GM18520 (cell line): ENCODE data around the gene SYNGR3.
A peak's percentile ranks its signal among the peaks of the same experiment; 100 is the strongest.
"Not testable (repeated sequence)": the region's sequence is repeated elsewhere in the genome, so short reads cannot be mapped to it uniquely, and the experiment has no call there.

Experiments
- ATAC-seq: cut with Tn5 transposase; IDR thresholded peaks from one replicate; pipeline ENCODE4 v1.9.1; 2021; ENCODE audit not compliant: unreplicated experiment

Gene SYNGR3

DNA sequence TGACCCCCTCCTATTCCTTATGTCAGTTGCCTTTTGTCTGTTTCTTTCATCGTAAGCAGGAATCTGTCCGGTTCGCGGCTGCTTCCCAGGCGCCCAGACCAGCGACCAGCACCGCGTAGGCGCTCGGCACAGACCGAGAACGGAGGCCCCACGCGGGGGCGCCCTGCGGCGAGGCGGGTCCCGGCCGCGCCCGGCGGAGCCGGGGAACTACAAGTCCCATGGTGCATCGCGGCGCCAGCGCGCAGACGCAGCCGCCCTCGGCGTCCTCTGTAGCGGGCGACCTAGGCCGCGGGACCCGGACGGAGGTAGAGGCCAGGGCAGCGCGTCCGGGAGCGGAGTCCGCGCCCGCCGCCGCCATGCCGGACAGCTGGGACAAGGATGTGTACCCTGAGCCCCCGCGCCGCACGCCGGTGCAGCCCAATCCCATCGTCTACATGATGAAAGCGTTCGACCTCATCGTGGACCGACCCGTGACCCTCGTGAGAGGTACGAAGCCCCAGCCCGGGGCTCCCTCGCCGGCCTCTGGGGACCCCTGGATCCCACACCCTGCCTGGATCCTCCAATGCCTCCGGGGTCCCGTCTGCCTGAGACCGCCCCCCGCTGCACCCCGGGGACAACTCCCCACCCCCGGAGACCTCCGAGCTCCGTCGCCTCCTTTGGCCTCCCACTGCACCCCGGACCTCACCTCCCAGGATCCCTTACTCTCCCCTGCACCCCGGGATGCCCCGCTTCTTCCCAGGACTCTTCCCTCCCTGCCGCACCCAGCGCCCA is 30.3 kb upstream of the SYNGR3 start, which contains the start of gene NDUFB10:
Gene NDUFB10, plus strand, starts transcription at position 270 of the 771 bp plus-strand sequence. Its CDS starts 87 bp downstream, at position 357.
- peak; percentile 79 for ATAC-seq

DNA sequence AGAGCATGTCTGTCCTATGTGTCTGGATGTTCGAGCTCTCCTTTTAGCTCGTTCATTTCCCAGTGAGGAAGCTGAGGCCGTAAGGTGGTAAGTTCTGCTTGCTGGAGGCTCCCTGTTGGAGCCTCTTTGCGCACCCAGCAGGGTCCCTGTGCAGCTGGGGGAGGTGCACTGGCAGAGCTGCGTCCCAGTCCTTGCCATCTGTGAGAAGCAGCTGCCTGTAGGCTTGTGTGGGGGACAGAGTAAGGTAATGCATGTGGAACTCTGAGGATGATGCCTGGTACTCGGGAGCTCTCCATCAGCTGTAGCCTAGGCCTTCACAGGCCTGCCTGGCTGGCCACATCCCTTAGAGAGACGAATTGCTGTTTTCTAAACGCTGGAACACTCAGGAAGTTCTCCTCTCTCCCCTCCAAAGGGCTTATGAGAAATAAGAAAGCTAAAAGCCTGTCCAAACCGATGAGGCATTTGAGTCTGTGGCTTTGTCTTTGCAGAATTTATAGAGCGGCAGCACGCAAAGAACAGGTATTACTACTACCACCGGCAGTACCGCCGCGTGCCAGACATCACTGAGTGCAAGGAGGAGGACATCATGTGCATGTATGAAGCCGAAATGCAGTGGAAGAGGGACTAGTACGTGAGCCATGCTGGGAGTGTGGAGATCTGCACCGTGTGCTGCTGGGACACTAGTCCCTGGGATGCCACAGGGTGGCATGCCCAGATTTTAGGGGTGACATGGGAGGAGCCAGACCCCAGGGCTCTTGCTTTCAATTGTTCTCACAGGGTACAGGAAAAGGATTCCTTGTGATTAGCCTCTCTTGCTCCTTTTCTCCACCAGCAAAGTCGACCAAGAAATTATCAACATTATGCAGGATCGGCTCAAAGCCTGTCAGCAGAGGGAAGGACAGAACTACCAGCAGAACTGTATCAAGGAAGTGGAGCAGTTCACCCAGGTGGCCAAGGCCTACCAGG is 28.8 kb upstream of the SYNGR3 start:
- ATAC-seq = no peak

DNA sequence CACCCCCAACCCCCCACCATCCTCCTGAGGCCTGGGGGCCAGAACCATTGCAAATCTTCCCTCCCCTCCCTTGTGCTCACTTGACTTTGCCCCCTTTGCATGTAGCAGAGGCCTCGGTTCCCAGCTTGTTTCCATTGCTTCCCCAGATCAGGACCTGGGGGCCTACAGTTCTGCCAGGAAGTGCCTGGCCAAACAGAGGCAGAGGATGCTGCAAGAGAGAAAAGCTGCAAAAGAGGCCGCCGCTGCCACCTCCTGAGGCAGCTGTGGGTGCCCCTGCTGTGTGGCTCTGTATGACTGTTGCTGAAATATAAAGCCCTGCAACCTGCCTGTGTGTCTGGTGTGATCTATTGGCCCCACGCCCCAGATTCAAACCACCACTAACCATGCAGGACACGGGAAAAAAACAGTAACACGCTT is 28.1 kb upstream of the SYNGR3 start:
- ATAC-seq = no peak

DNA sequence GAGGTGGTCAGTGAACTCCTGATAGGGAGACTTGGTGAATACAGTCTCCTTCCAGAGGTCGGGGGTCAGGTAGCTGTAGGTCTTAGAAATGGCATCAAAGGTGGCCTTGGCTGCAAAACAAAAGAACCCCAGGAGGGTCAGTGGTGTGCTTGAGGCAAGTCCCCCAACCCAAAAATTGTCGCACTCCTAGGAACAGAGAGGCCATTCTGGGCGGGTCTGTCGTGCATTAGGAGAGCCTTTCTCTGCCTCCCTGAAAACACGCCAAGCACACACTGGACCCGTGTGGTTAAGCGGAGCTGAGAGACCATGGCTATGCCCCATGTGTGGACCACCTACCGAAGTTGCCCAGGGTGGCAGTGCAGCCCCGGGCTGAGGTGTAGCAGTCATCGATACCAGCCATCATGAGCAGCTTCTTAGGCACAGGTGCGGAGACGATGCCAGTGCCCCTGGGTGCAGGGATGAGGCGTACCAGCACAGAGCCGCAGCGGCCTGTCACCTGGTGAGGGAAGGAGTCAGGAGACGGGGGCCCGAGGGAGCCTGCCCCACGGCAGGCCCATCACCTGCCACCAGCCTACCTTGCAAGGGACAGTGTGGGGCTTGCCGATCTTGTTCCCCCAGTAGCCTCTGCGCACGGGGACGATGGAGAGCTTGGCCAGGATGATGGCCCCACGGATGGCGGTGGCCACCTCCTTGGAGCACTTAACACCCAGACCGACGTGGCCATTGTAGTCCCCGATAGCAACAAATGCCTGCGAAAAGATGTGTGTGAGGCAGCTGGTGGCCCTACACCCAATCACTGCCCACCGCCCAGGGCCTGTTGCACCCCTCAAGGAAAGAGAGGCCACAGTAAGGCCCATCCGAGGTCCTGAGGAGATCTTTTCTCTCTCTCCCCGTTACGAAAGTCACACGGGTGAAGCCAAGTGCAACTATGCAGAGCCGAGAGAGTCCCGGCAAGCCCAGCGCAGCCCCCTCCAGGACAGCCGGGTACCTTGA is 27.3 kb upstream of the SYNGR3 start:
- not testable (repeated sequence) for ATAC-seq

DNA sequence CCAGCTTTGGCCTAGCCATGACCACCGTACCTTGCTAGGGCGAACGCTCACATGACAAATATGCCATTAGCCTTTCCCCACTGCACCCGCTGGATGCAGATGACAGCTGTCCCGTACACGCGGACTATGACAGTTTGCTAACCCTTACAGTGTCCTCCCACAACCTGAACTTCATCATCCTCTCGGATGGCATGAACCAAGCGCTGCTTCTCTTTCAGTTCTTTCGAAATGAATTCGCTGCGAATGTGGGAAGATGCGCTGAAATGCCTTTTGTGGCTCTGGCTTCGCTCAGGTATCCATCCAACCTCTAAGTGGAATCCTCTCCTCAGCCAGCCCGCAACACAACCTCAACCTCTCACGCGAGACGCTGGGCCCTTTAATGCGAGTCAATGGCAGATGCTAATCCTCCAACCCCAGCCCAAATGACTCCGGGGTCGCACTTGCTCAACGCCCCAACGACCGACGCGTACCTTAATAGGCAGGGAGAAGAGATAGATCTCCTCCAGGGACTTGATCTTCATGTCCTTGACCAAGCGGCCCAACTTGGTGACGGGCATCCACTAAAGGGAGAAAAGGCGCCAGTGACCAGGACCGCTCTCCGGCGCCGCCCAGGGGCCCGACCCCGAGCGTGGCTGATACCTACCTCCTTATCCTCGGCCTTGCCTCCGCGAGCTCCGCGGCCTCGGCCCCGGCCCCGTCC is 25.8 kb upstream of the SYNGR3 start:
- ATAC-seq = no peak

DNA sequence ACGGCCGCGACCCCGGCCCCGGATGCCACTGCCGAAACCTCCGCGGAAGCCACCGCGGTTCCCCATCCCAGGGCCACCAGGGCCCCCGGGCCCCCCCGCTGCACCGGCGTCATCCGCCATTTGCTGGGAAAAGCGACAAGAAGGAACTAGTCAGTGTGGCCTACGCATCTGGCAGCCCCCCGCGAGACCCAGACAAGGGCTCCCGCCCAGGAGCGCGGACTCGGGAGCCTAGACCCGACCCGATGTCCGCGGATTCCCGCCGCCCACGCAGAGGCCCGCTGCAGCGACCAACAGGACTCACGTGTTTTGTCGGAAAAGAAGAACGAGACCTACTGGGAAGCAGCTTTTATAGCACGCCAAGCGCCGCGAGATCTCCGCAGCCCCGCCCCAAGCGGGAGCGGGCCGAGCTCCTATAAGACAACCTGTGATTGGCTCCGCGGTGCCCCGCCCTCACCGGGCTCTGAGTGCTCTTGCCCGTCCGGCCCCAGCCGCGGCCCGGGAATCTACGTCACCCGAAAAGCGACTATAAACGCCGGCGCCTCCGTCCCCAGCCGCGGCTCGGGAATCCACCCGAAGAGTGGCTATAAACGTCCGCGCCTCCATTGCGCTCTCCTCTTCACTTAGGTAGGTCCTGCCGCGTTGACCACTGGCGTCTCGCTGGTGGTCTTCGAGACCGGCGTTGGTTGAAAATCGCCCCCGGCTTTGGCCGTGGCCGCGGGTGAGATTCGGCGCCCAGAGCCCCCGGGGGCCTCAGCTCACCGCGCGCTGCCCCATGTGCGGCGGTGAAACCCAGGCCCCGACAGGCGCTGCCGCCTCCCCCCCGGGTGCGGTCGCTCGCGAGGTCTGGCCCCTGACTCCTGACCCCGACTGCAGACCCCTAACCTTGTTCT is 25.0 kb upstream of the SYNGR3 start, which contains the start of gene RPS2:
Gene RPS2, minus strand, starts transcription at position 321 of the 890 bp plus-strand sequence. Its CDS starts 201 bp downstream, at position 120.
- ATAC-seq = peak; percentile 80

DNA sequence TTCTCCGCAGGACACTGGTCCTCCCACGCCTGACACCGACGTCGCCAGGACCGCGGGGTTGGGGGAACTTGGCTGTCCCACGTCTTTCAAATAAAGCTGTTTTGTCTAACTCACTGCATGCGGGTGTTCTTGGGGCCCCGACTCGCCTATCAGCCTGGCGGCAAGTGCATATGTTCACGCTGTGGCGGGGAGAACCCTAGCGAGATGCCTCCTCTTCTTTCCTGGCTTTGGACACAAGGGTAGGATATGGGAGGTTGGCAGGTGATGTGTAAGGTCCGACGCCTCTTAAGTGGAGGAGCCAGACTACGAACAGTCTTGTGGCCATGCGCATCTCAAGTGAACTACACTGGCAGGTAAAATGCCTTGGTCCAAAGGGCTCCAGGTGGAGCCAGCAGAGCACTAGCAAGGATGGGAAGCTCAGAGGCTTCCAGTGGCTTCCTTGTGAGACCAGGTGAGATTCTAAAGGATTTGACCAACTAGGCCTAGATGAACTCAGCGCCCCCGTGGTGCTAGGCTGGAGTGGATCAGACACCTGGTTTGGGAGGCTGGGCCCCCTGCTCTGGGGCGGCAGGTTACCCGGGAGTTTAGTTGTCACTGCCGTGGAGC is 24.3 kb upstream of the SYNGR3 start:
- no peak for ATAC-seq

DNA sequence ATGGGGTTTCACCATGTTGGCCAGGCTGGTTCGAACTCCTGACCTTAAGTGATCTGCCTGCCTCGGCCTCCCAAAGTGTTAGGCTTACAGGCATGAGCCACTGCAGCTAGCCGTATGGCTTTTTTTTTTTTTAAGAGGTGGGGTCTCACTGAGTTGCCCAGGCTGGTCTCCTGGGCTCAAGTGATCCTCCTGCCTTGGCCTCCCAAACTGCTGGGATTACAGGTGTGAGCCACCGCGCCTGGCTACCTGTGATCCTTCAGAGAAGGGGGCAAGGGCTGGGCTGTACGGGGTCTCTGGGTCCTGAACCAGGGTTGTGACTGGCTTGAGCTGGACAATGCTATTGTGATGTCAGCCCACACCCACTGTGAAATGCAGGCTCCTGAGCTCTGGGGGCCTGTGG is 23.3 kb upstream of the SYNGR3 start, which contains the start of gene RNF151:
Gene RNF151, plus strand, starts transcription at position 397 of the 400 bp plus-strand sequence. CDS start 26 bp downstream, outside the sequence.
- ATAC-seq = no peak

DNA sequence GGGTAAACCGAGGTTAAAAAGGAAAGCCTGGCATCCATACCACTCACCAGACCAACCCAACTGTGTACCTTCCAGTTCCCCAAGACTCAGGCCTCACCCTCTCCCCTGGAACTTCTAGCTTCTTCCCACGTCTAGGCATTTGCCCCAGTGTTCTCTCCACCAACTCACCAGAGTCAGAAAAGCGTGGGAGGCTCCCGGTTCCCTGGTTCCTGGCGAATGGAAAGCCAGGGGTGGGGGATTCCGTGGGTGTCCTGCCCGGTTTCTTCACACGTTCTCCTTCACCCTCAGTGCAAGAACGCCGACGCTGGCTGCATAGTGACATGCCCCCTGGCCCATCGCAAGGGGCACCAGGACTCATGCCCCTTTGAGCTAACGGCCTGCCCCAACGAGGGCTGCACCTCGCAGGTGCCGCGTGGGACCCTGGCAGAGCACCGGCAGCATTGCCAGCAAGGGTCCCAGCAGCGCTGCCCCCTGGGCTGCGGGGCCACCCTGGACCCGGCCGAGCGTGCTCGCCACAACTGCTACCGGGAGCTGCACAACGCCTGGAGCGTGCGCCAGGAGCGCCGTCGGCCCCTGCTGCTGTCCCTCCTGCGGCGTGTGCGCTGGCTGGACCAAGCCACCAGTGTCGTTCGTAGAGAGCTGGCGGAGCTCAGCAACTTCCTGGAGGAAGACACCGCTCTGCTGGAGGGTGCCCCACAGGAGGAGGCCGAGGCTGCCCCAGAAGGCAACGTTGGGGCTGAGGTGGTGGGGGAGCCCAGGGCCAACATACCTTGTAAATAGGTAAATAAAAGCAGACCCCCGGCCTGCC is 21.4 kb upstream of the SYNGR3 start:
- ATAC-seq = no peak

DNA sequence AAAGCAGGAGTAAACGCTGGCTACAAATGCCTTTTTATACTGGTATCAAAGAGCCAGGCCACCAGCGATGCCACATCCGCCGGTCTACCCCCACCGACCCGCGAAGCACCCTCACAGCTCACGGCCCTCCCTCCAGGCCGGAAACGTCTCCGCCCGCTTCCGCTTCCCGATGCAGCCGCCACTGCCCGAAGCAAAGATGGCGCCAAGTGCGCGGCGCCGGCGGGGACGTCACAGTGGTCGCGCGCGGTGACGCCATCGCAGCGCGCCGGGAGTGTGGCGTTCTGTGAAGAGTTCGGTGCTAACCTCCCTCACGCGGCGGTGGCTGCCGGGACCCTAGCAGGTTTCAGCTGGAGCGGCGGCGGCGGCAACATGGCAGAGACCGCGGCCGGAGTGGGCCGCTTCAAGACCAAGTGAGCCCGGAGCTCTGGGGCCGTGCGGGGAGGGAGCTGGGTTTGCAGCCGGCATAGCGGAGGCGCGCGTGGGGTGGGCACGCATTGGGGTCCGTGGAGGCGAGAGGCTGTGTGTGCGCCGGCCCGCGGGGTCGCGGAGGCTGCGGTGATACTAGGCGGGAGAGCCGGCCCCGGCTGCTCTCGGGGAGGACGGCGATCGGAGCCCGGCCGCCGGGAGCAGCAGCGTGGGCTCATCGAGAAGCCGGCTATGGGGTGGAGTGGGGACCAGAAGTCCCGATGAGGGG is 17.8 kb upstream of the SYNGR3 start, which contains the start of gene TBL3:
Gene TBL3, plus strand, starts transcription at position 258 of the 694 bp plus-strand sequence. Its CDS starts 112 bp downstream, at position 370.
- ATAC-seq = peak; percentile 75

DNA sequence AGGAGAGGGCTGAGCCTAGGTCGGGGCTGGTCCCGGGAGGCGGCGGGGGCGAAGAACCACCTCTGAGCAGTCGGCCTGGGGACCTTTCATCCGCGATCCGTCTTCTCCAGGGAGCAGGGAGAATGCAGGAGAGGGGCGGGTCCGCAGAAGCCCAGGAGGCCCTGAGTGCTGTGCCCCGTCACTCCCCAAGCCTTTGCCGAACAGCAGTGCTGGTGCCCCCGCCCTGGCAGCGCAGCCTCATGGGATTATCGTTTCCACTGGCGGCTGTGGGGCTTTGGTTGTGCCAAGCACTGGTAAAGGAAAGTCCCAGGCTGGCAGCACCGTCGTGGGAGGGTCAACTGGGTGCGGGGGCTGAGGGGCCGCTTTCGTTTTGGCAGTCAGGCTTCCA is 17.3 kb upstream of the SYNGR3 start:
- no peak for ATAC-seq

DNA sequence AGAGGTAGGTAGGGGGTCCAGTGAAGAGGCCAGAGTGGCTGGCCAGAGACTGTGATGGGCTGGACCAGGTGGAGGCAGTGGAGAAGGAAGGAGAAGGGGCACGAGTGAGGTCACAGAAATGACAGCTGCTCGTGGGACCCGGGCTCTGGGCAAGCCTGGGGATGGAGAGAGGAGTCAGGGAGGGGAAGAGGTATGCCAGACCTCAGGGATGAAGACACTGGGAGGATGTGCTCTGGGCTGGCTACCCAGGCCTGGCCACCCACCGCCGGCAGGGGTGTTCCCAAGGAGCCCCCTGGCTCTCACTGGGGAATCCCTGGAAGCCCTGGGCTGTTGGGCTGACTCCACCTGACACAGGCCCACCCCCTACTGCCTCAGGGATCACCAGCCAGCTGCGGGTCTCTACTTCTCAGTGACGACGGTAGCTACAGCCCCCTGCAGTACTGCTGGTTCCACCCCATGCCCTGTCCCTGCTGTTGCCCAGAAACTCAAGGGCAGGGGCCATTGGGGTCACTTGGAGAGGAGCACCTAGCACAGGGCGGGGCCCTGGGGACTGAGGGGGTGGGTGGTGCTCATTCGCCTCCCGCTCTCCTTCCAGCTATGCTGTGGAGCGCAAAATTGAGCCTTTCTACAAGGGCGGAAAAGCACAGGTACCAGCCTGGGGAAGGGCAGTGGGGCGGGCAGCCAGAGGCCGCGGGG is 16.2 kb upstream of the SYNGR3 start:
- ATAC-seq = no peak

DNA sequence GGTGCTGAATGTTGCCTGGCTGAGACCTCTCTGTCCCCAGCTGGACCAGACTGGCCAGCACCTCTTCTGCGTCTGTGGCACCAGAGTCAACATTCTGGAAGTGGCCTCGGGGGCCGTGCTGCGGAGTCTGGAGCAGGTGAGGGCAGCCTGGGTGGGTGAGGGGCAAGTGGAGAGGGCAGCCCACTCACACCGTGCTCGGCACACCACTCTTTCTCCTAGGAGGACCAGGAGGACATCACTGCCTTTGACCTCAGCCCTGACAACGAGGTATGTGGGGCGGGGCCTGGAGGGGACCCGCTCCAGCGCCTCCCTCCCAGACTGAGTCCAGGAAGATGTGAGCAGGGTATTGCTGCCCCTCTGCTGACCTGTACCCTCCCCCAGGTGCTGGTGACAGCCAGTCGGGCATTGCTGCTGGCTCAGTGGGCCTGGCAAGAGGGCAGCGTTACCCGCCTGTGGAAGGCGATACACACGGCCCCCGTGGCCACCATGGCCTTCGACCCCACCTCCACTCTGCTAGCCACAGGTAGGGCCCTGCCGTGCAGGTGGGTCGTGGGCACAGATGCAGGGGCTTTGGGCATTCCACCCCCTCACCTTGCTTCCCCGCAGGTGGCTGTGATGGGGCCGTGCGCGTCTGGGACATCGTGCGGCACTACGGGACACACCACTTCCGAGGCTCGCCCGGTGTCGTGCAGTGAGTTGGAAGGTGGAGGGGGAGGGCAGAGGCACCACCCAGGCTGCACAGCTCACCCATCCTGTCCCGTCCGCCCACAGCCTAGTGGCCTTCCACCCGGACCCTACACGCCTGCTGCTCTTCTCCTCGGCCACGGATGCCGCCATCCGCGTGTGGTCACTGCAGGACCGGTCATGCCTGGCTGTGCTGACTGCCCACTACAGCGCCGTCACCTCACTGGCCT is 15.4 kb upstream of the SYNGR3 start:
- ATAC-seq = no peak

DNA sequence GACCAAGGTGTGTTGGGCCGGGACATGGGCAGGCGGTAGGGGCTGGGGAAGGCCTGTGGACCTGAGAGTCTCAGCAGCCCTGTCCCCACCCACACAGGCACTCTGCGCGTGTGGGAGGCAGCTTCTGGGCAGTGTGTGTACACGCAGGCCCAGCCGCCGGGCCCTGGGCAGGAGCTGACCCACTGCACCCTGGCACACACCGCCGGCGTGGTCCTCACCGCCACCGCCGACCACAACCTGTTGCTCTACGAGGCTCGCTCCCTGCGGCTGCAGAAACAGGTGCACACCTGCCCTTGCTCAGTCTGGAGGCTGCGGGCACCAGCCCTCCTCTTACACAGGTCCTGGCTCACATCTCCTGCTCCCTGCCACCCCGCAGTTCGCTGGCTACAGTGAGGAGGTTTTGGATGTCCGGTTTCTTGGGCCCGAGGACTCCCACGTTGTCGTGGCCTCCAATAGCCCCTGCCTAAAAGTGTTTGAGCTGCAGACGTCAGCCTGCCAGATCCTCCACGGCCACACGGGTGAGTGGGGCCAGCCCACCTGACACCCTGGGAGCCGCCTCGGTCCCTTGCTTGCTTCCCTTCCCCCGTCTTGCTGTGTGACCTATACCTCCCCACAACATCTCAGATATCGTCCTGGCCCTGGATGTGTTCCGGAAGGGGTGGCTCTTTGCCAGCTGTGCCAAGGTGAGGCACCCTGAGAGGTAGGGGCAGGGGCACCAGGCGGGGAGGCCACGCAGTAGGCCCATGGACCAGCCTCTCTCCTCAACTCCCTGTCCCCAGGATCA is 14.1 kb upstream of the SYNGR3 start:
- no peak for ATAC-seq

DNA sequence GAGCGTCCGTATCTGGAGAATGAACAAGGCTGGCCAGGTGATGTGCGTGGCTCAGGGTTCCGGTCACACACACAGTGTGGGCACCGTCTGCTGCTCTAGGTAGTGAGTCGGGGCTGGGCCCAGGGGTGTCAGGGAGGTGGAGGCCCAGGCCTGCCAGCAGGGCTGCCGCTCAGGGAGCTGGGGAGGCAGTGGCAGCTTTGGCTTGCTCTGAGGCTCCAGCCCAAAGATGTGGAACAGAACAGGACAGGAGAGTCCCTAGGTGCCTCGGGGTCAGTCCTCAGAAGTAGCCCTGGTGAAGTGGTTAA is 13.6 kb upstream of the SYNGR3 start:
- ATAC-seq = no peak
